Progenitor cell of endocrine pancreas (in vitro differentiated cells): Measurements from ENCODE around the gene TADA2A. TPM values are rescaled to one million over a fixed set of nuclear protein-coding genes. Genes with fewer than 3 reads are reported as not detected.

Experiments used
- DNase-seq: peaks from one replicate; pipeline ENCODE4 v3.0.0; 2021; ENCODE audit warnings: low spot score; ENCODE audit not compliant: unreplicated experiment
- H3K27ac Mint-ChIP-seq: 2 replicates; pipeline ENCODE4 v1.8.0; 2021; ENCODE audit warnings: mild to moderate bottlenecking, moderate library complexity, mixed read lengths
- H3K27me3 Mint-ChIP-seq: 2 replicates; pipeline ENCODE4 v1.8.0; 2021; ENCODE audit warnings: mixed read lengths
- H3K36me3 Mint-ChIP-seq: 2 replicates; pipeline ENCODE4 v1.8.0; 2022; ENCODE audit warnings: mixed read lengths; ENCODE audit not compliant: insufficient read depth
- H3K4me1 Mint-ChIP-seq: 2 replicates; pipeline ENCODE4 v1.8.0; 2021; ENCODE audit warnings: low read depth, mixed read lengths
- H3K4me3 Mint-ChIP-seq: 2 replicates; pipeline ENCODE4 v1.8.0; 2021; ENCODE audit warnings: low read depth, mild to moderate bottlenecking, moderate library complexity, mixed read lengths
- H3K9me3 Mint-ChIP-seq: 2 replicates; pipeline ENCODE4 v1.8.0; 2021; ENCODE audit warnings: low read depth, mixed read lengths
- CTCF ChIP-seq: fragments of 200-600 bp; sonication (generic); IDR thresholded peaks from one replicate; pipeline ENCODE4 v1.5.0; 2021; ENCODE audit warnings: antibody characterized with exemption, mild to moderate bottlenecking; ENCODE audit not compliant: unreplicated experiment
- total RNA-seq: library from RNA; stranded (reverse); gene quantifications from 2 replicates; pipeline ENCODE4 v1.2.1, GENCODE V29; 2021

TADA2A gene
- total RNA-seq, 1 donor from 2014 or later: 31.5 TPM

- peaks cover 19% of the 10 kb centered on the region for H3K36me3 Mint-ChIP-seq
- no peak overlapping the region for H3K4me3 Mint-ChIP-seq
- TF ChIP-seq CTCF: peak; percentile 39
- H3K27ac Mint-ChIP-seq: peak overlapping the region; percentile 84
- no peaks in the 10 kb centered on the region for H3K9me3 Mint-ChIP-seq
- no peaks in the 10 kb centered on the region for H3K4me1 Mint-ChIP-seq
- H3K27me3 Mint-ChIP-seq: no peaks in the 10 kb centered on the region
- DNase-seq: no peak
Observed at GRCh38 chr17:37413875-37414519, 7.3 kb downstream of the TADA2A start.

GRCh38 chr17:37417852-37418251 is 11.2 kb downstream of the TADA2A start:
- Mint-ChIP-seq H3K4me3 (no peak overlapping the region), H3K9me3 (no peaks in the 10 kb centered on the region), H3K4me1 (no peaks in the 10 kb centered on the region), H3K36me3 (peaks cover 18% of the 10 kb centered on the region), H3K27me3 (no peaks in the 10 kb centered on the region), H3K27ac (no peak overlapping the region)
- DNase-seq: no peak
- TF ChIP-seq CTCF: no peak

GRCh38 chr17:37422971-37423625 is 16.4 kb downstream of the TADA2A start:
- Mint-ChIP-seq H3K36me3 (peaks cover 16% of the 10 kb centered on the region), H3K9me3 (no peaks in the 10 kb centered on the region), H3K27me3 (no peaks in the 10 kb centered on the region), H3K27ac (no peak overlapping the region), H3K4me3 (no peak overlapping the region), H3K4me1 (no peaks in the 10 kb centered on the region)
- no peak for DNase-seq
- no peak for TF ChIP-seq CTCF

- H3K27me3 Mint-ChIP-seq: no peaks in the 10 kb centered on the region
- H3K27ac Mint-ChIP-seq: no peak overlapping the region
- no peaks in the 10 kb centered on the region for H3K9me3 Mint-ChIP-seq
- peaks cover 16% of the 10 kb centered on the region for H3K36me3 Mint-ChIP-seq
- no peaks in the 10 kb centered on the region for H3K4me1 Mint-ChIP-seq
- DNase-seq: no peak
- no peak overlapping the region for H3K4me3 Mint-ChIP-seq
- TF ChIP-seq CTCF: no peak
Observed at GRCh38 chr17:37425268-37425667, 18.6 kb downstream of the TADA2A start.

GRCh38 chr17:37429039-37429438 is 22.4 kb downstream of the TADA2A start:
- H3K4me1 Mint-ChIP-seq: no peaks in the 10 kb centered on the region
- H3K9me3 Mint-ChIP-seq: no peaks in the 10 kb centered on the region
- TF ChIP-seq CTCF: no peak
- DNase-seq: no peak
- H3K27me3 Mint-ChIP-seq: no peaks in the 10 kb centered on the region
- peaks cover 18% of the 10 kb centered on the region for H3K36me3 Mint-ChIP-seq
- H3K27ac Mint-ChIP-seq: no peak overlapping the region
- no peak overlapping the region for H3K4me3 Mint-ChIP-seq
